CD4-positive, alpha-beta T cell (primary cell): ENCODE data around the gene FLT4. TPM values are rescaled to one million over a fixed set of nuclear protein-coding genes. Genes with fewer than 3 reads are reported as not detected.

Source experiments
- ATAC-seq: fragments of 200-7000 bp; cut with Tn5 transposase; one replicate; pipeline ENCODE4 v1.10.0; 2022; ENCODE audit warnings: mild to moderate bottlenecking; ENCODE audit not compliant: poor library complexity
- CTCF ChIA-PET: fragments of 350-600 bp; sonication (Branson Sonifier 250); formaldehyde crosslinking; loops from one replicate; lab custom pipeline; 2021; ENCODE audit warnings: antibody characterized with exemption, inconsistent platforms; lab: Charles Lee
- POLR2A ChIA-PET: fragments of 350-600 bp; sonication (Branson Sonifier 250); formaldehyde crosslinking; loops from one replicate; lab custom pipeline; 2021; ENCODE audit warnings: antibody characterized with exemption, inconsistent platforms; lab: Charles Lee
- DNase-seq, 14 experiments: peaks; one replicate each; pipeline ENCODE4 v3.0.0-alpha.2; 2013 to 2020; ENCODE audit warnings: mixed read lengths in 2 of 14
- H3K27ac ChIP-seq, 2 donors: one replicate each; pipeline versions ENCODE4 v1.5.1 to v1.7.0; 2013; ENCODE audit warnings: low read length in 2 of 2, low read depth in 1 of 2, mild to moderate bottlenecking in 1 of 2
- H3K27me3 ChIP-seq, 2 experiments: 1 replicate in 1 of 2; 2 replicates in 1 of 2; pipeline versions ENCODE4 v1.6.1 to v1.7.0; 2013; ENCODE audit warnings: low read length in 2 of 2, control low read depth in 1 of 2, mild to moderate bottlenecking in 1 of 2, moderate library complexity in 1 of 2; ENCODE audit not compliant: insufficient read depth in 2 of 2, control insufficient read depth in 1 of 2
- H3K36me3 ChIP-seq: one replicate; pipeline ENCODE4 v1.6.1; 2013; ENCODE audit warnings: low read length, control low read depth; ENCODE audit not compliant: insufficient read depth
- H3K4me1 ChIP-seq: one replicate; pipeline ENCODE4 v1.6.1; 2013; ENCODE audit warnings: low read length, control low read depth; ENCODE audit not compliant: insufficient read depth
- H3K4me3 ChIP-seq: one replicate; pipeline ENCODE4 v1.5.1; 2013; ENCODE audit warnings: mild to moderate bottlenecking, low read length, moderate library complexity
- H3K9me3 ChIP-seq, 2 experiments: 1 replicate in 1 of 2; 2 replicates in 1 of 2; pipeline versions ENCODE4 v1.6.1 to v1.7.0; 2013; ENCODE audit warnings: low read length in 2 of 2, mild to moderate bottlenecking in 2 of 2, control low read depth in 1 of 2, moderate library complexity in 1 of 2; ENCODE audit not compliant: control insufficient read depth in 1 of 2, insufficient read depth in 1 of 2
- H3K27ac Mint-ChIP-seq: one replicate; pipeline ENCODE4 v1.8.0; 2020; ENCODE audit warnings: mixed read lengths
- H3K27me3 Mint-ChIP-seq: one replicate; pipeline ENCODE4 v1.8.0; 2021; ENCODE audit warnings: mixed read lengths
- H3K36me3 Mint-ChIP-seq: one replicate; pipeline ENCODE4 v1.8.0; 2021; ENCODE audit warnings: low read depth, mixed read lengths
- H3K4me1 Mint-ChIP-seq: one replicate; pipeline ENCODE4 v1.8.0; 2021; ENCODE audit warnings: low read depth, mixed read lengths
- H3K4me3 Mint-ChIP-seq: one replicate; pipeline ENCODE4 v1.8.0; 2020; ENCODE audit warnings: mild to moderate bottlenecking, mixed read lengths
- H3K9me3 Mint-ChIP-seq: one replicate; pipeline ENCODE4 v1.8.0; 2020; ENCODE audit warnings: mixed read lengths
- intact Hi-C, 2 experiments: fragments of 100-400 bp; cut with DNase I in 1 of 2; cut with micrococcal nuclease in 1 of 2; formaldehyde crosslinking; loops; one replicate each; pipeline versions ENCODE4 v1.15.1 to v1.9.0; 2023 to 2025; cut with DNase I, micrococcal nuclease
- total RNA-seq, 174 experiments: library from RNA in 2 of 174; stranded (reverse) in 2 of 174; gene quantifications; one replicate each; pipeline ENCODE4 v1.2.3 and lab custom pipeline; 2021 to 2026
- TF ChIP-seq, protein P1 (sequence below): fragments of 200-600 bp; IDR thresholded peaks from one replicate; pipeline ENCODE4 v1.8.0; 2022; ENCODE audit warnings: antibody characterized with exemption, mild to moderate bottlenecking

The FLT4 gene
- total RNA-seq, 2 experiments from 2014 or later: 2.3 to 2.5 TPM

DNA sequence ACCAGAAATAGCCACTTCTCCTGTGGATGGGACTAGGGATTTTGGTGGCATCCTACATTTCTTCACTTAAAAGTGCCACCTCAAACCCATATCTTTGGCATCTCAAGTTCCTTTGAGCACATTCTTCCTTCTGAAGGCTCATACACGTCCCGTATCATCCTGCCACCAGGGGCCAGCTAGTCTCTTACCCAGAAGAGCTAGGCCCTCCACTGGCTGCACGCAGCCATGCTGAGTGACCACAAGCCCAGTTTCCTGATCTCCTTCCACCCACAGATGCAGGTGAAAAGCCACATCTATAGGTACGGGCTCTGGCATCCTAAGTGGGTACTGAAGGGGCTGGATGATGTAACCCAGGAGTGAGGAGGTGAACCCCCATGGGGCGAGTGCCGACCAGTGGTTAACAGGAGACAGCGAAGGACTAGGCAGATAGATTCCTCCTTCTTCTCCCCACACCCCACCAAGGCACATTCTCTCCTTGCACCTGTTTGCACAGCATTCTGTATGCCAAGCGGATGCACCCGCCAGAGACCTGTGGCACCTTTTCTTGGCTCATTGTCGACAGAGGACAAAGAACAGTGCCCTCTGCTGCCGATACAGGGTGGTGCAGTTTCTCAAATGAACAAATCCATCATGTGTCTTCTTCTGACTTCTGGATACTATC, 43.7 kb downstream of the FLT4 start:
- Histone ChIP-seq H3K27me3 (no peaks in the 10 kb centered on the region), H3K4me1 (no peaks in the 10 kb centered on the region), H3K9me3 (no peaks in the 10 kb centered on the region), H3K36me3 (no peaks in the 10 kb centered on the region), H3K27ac (no peak overlapping the region), H3K4me3 (no peak overlapping the region)
- TF ChIP-seq, protein P1, sequence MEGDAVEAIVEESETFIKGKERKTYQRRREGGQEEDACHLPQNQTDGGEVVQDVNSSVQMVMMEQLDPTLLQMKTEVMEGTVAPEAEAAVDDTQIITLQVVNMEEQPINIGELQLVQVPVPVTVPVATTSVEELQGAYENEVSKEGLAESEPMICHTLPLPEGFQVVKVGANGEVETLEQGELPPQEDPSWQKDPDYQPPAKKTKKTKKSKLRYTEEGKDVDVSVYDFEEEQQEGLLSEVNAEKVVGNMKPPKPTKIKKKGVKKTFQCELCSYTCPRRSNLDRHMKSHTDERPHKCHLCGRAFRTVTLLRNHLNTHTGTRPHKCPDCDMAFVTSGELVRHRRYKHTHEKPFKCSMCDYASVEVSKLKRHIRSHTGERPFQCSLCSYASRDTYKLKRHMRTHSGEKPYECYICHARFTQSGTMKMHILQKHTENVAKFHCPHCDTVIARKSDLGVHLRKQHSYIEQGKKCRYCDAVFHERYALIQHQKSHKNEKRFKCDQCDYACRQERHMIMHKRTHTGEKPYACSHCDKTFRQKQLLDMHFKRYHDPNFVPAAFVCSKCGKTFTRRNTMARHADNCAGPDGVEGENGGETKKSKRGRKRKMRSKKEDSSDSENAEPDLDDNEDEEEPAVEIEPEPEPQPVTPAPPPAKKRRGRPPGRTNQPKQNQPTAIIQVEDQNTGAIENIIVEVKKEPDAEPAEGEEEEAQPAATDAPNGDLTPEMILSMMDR: peak; percentile 78
- H3K36me3 Mint-ChIP-seq: no peaks in the 10 kb centered on the region
- DNase-seq (peak; percentile 34 to 73 (median 50)), ATAC-seq (peak; percentile 61)
- POLR2A ChIA-PET: no interaction called here
- no peaks in the 10 kb centered on the region for H3K4me1 Mint-ChIP-seq
- no peak overlapping the region for H3K4me3 Mint-ChIP-seq
- intact Hi-C loops: loop anchor here (1.0 to 10.0 kb wide), 3 partner anchors 80 to 112 kb away; no protein-coding TSS in a partner anchor
- no peak overlapping the region for H3K27ac Mint-ChIP-seq
- H3K9me3 Mint-ChIP-seq: no peaks in the 10 kb centered on the region
- CTCF ChIA-PET: interaction anchor here (0.5 kb wide), 1 partner anchor 1528 kb away, joined by 3 read pairs; no protein-coding TSS in a partner anchor
- H3K27me3 Mint-ChIP-seq: no peaks in the 10 kb centered on the region

DNA sequence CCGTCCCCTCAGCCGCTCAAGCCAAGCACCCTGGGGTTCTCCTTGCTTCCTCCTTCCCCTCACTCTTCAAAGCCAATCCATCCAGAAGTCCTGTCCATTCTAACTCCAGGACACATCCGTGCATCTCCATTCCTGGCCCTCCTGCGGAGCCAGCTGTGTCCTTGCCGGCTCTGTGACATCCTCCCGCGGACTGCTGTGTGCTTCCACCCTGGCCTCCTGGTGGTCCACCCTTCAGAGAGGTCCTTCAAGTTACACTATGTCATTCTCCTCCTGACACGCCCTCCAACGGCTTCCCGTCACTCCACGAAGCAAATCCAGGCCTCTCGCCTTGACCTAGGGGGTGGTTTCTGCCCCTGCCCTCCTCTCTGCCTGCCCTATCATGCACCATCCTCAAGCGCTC, 45.1 kb downstream of the FLT4 start:
- no peak for DNase-seq
- H3K27ac Mint-ChIP-seq: no peak overlapping the region
- no peaks in the 10 kb centered on the region for H3K4me1 Mint-ChIP-seq
- TF ChIP-seq, protein P1: no peak
- CTCF ChIA-PET: no interaction called here
- Histone ChIP-seq H3K36me3 (no peaks in the 10 kb centered on the region), H3K4me3 (no peak overlapping the region), H3K9me3 (no peaks in the 10 kb centered on the region), H3K27ac (no peak overlapping the region), H3K4me1 (no peaks in the 10 kb centered on the region), H3K27me3 (no peaks in the 10 kb centered on the region)
- no peaks in the 10 kb centered on the region for H3K36me3 Mint-ChIP-seq
- POLR2A ChIA-PET: no interaction called here
- no peak overlapping the region for H3K4me3 Mint-ChIP-seq
- H3K27me3 Mint-ChIP-seq: no peaks in the 10 kb centered on the region
- H3K9me3 Mint-ChIP-seq: no peaks in the 10 kb centered on the region
- no peak for ATAC-seq
- intact Hi-C loops: loop anchor here in 1 of 2 experiments (10.0 kb wide), 1 partner anchor 111 kb away; no protein-coding TSS in a partner anchor

GRCh38 chr5:180603076-180603594, 46.3 kb downstream of the FLT4 start:
- Histone ChIP-seq H3K4me1 (no peaks in the 10 kb centered on the region), H3K4me3 (no peak overlapping the region), H3K27ac (no peak overlapping the region), H3K27me3 (no peaks in the 10 kb centered on the region), H3K9me3 (no peaks in the 10 kb centered on the region), H3K36me3 (no peaks in the 10 kb centered on the region)
- Mint-ChIP-seq H3K27ac (no peak overlapping the region), H3K27me3 (no peaks in the 10 kb centered on the region), H3K36me3 (no peaks in the 10 kb centered on the region), H3K4me1 (no peaks in the 10 kb centered on the region), H3K9me3 (no peaks in the 10 kb centered on the region), H3K4me3 (no peak overlapping the region)
- ATAC-seq (no peak), DNase-seq (peak in 1 of 14 experiments; percentile 9)
- CTCF ChIA-PET: no interaction called here
- POLR2A ChIA-PET: no interaction called here
- TF ChIP-seq, protein P1: no peak
- intact Hi-C loops: loop anchor here in 1 of 2 experiments (10.0 kb wide), 1 partner anchor 112 kb away; no protein-coding TSS in a partner anchor
